A549 (cell line): ENCODE measurements around the gene WNT5B. TPM values are rescaled to one million over a fixed set of nuclear protein-coding genes. Genes with fewer than 3 reads are reported as not detected.

Experiments used
- ATAC-seq, 2 experiments: fragments of 200-7000 bp in 1 of 2; fragments of >200 bp in 1 of 2; cut with Nextera tagmentation in 1 of 2; cut with Tn5 transposase in 1 of 2; 3 replicates each; pipeline versions ENCODE4 v1.8.0 to v1.9.1; 2018 to 2020; ENCODE audit warnings: mild to moderate bottlenecking in 1 of 2, moderate library complexity in 1 of 2
- CTCF ChIA-PET: fragments of 300-600 bp; sonication (Branson Sonifier 250); formaldehyde crosslinking; extraction: SDS; loops from one replicate; lab custom pipeline; 2021; ENCODE audit warnings: antibody characterized with exemption, inconsistent platforms; lab: Yijun Ruan, JAX
- POLR2A ChIA-PET: fragments of 350-600 bp; formaldehyde crosslinking; extraction: SDS; loops from one replicate; lab custom pipeline; 2021; ENCODE audit warnings: antibody characterized with exemption, inconsistent platforms; lab: Yijun Ruan, JAX
- DNase-seq, 2 experiments: peaks; one replicate each; pipeline versions ENCODE4 v3.0.0 to v3.0.0-alpha.2; 2011 to 2016; ENCODE audit warnings: low read depth in 1 of 2, low spot score in 1 of 2
- FAIRE-seq: peaks from 2 replicates; lab custom pipeline; 2011; peaks lifted over from hg19 to GRCh38; lab: Jason Lieb, UNC
- H3K27ac ChIP-seq, 2 experiments: fragments of >200 bp; sonication (Bioruptor Twin); formaldehyde crosslinking; 3 replicates each; pipeline ENCODE4 v1.5.1; 2016 to 2017
- H3K4me1 ChIP-seq: fragments of >200 bp; sonication (Bioruptor Twin); formaldehyde crosslinking; 3 replicates; pipeline ENCODE4 v1.6.1; 2016
- H3K4me2 ChIP-seq: fragments of >200 bp; sonication (Bioruptor Twin); formaldehyde crosslinking; 3 replicates; pipeline ENCODE4 v1.6.1; 2016
- H3K4me3 ChIP-seq: fragments of >200 bp; sonication (Bioruptor Twin); formaldehyde crosslinking; 3 replicates; pipeline ENCODE4 v1.5.1; 2016
- H3K9me3 ChIP-seq: fragments of >200 bp; sonication (Bioruptor Twin); formaldehyde crosslinking; 3 replicates; pipeline ENCODE4 v1.6.1; 2016
- ATOH8 ChIP-seq: fragments of 250-450 bp; sonication (Bioruptor Pico); IDR thresholded peaks from 2 replicates; pipeline ENCODE4 v1.5.0; 2020; ENCODE audit warnings: low read depth, mild to moderate bottlenecking, moderate library complexity
- BHLHE40 ChIP-seq: IDR thresholded peaks from 2 replicates; pipeline ENCODE4 v1.6.1; 2012; ENCODE audit warnings: low read depth, low read length, inconsistent platforms
- CBX2 ChIP-seq: fragments of 200-600 bp; sonication (generic); IDR thresholded peaks from 2 replicates; pipeline ENCODE4 v1.6.1; 2016; ENCODE audit warnings: low read depth, mild to moderate bottlenecking, borderline replicate concordance
- EHMT2 ChIP-seq: fragments of 200-600 bp; sonication (generic); IDR thresholded peaks from 2 replicates; pipeline ENCODE4 v1.6.1; 2016; ENCODE audit warnings: antibody characterized with exemption, low read depth, mild to moderate bottlenecking, moderate library complexity
- ELK1 ChIP-seq: fragments of 150-350 bp; IDR thresholded peaks from 2 replicates; pipeline ENCODE4 v1.6.1; 2014; ENCODE audit warnings: low read depth, mild to moderate bottlenecking, low read length
- FOSL2 ChIP-seq, 2 experiments: fragments of 450-650 bp in 1 of 2; fragments of >200 bp in 1 of 2; sonication (Bioruptor Twin) in 1 of 2; formaldehyde crosslinking; IDR thresholded peaks; 2 replicates each; pipeline versions ENCODE4 v1.5.0 to v1.6.1; 2016 to 2020; ENCODE audit warnings: mild to moderate bottlenecking in 1 of 2, moderate library complexity in 1 of 2
- HDAC2 ChIP-seq: fragments of 200-600 bp; sonication (generic); IDR thresholded peaks from 2 replicates; pipeline ENCODE4 v1.6.1; 2016
- JUN ChIP-seq, 2 experiments: fragments of >200 bp; sonication (Bioruptor Twin); formaldehyde crosslinking; IDR thresholded peaks; 2 replicates in 1 of 2; 3 replicates in 1 of 2; pipeline ENCODE4 v1.6.1; 2016 to 2017
- JUNB ChIP-seq: fragments of >200 bp; sonication (Bioruptor Twin); formaldehyde crosslinking; IDR thresholded peaks from 2 replicates; pipeline ENCODE4 v1.6.1; 2016
- NFE2L2 ChIP-seq: fragments of 150-350 bp; conservative IDR thresholded peaks from 2 replicates; pipeline ENCODE4 v1.6.1; 2014; ENCODE audit warnings: low read length
- NPAS2 ChIP-seq: fragments of 250-450 bp; sonication (Bioruptor Pico); IDR thresholded peaks from 2 replicates; pipeline ENCODE4 v1.8.0; 2022; ENCODE audit warnings: mild to moderate bottlenecking, moderate library complexity, borderline replicate concordance
- PHF8 ChIP-seq: fragments of 200-600 bp; sonication (generic); IDR thresholded peaks from 2 replicates; pipeline ENCODE4 v1.6.1; 2016; ENCODE audit warnings: low read depth, mild to moderate bottlenecking, antibody characterized with exemption, moderate library complexity, borderline replicate concordance
- POLR2A ChIP-seq: IDR thresholded peaks from 2 replicates; pipeline ENCODE4 v1.6.1; 2012; ENCODE audit warnings: mild to moderate bottlenecking, low read length
- RAD21 ChIP-seq, 2 experiments: fragments of >200 bp in 1 of 2; sonication (Bioruptor Twin) in 1 of 2; formaldehyde crosslinking in 1 of 2; IDR thresholded peaks in 1 of 2; conservative IDR thresholded peaks in 1 of 2; 2 replicates in 1 of 2; 3 replicates in 1 of 2; pipeline ENCODE4 v1.6.1; 2012 to 2018; ENCODE audit warnings: inconsistent platforms in 1 of 2
- RARB ChIP-seq: fragments of 250-450 bp; sonication (Bioruptor Pico); IDR thresholded peaks from 2 replicates; pipeline ENCODE4 v1.8.0; 2021; ENCODE audit warnings: mild to moderate bottlenecking, moderate library complexity
- RFX5 ChIP-seq: fragments of 450-650 bp; IDR thresholded peaks from 2 replicates; pipeline ENCODE4 v1.7.1; 2014; ENCODE audit warnings: antibody characterized with exemption, mild to moderate bottlenecking, moderate library complexity
- RNF2 ChIP-seq: fragments of 200-600 bp; sonication (generic); IDR thresholded peaks from 2 replicates; pipeline ENCODE4 v1.6.1; 2016; ENCODE audit warnings: low read depth, mild to moderate bottlenecking, antibody characterized with exemption, moderate library complexity, borderline replicate concordance
- TP53 ChIP-seq: fragments of 250-450 bp; sonication (Bioruptor Pico); IDR thresholded peaks from 2 replicates; pipeline ENCODE4 v1.5.0; 2021; ENCODE audit warnings: mild to moderate bottlenecking, moderate library complexity
- ZNF302 ChIP-seq: fragments of 250-450 bp; sonication (Bioruptor Pico); IDR thresholded peaks from 2 replicates; pipeline ENCODE4 v1.9.0; 2021; ENCODE audit warnings: inconsistent platforms, mild to moderate bottlenecking, moderate library complexity
- WGBS: methylation state at CpG from one replicate; pipeline ENCODE4 v1.1.6; 2017; ENCODE audit errors: missing lambda C conversion rate; 5-methylcytosine and 5-hydroxymethylcytosine counted together
- polyA plus RNA-seq, 4 experiments: library from polyadenylated mRNA; depleted of rRNA in 3 of 4; stranded (reverse); fragments of >200 nt; fragmentation: RNase III in 1 of 4; extraction: RNeasy Plus Mini Kit Qiagen cat#74134 plus additional on column Dnase treatment in 1 of 4; gene quantifications; 2 replicates in 3 of 4; 3 replicates in 1 of 4; pipeline ENCODE4 v1.2.3, GENCODE V29; 2011 to 2017
- TF ChIP-seq, protein P1 (sequence below): IDR thresholded peaks from 2 replicates; pipeline ENCODE4 v1.6.1; 2012; ENCODE audit warnings: low read depth, borderline replicate concordance
- TF ChIP-seq, protein P2 (sequence below): fragments of >200 bp; sonication (Bioruptor Twin); formaldehyde crosslinking; IDR thresholded peaks from 2 replicates; pipeline ENCODE4 v1.6.1; 2016
- TF ChIP-seq, protein P3 (sequence below): IDR thresholded peaks from 2 replicates; pipeline ENCODE4 v1.6.1; 2012
- TF ChIP-seq, protein P4 (sequence below): fragments of >200 bp; sonication (Bioruptor Twin); formaldehyde crosslinking; IDR thresholded peaks from 3 replicates; pipeline ENCODE4 v1.5.1; 2016
- TF ChIP-seq, protein P5 (sequence below): fragments of >200 bp; sonication (Bioruptor Twin); formaldehyde crosslinking; IDR thresholded peaks from 3 replicates; pipeline ENCODE4 v1.6.1; 2016

Gene WNT5B
- polyA plus RNA-seq, 2 of the 4 experiments (the other 2 are of a cell fraction) = 1.3 to 1.6 TPM

- TF ChIP-seq RFX5 (no peak), FOSL2 (IDR thresholded peaks at IDR 0.05) (no peak), FOSL2 (CRISPR knock-in tag; IDR thresholded peaks at IDR 0.05) (no peak), RARB (CRISPR knock-in tag) (no peak), BHLHE40 (no peak), NFE2L2 (no peak), CBX2 (no peak), PHF8 (no peak), EHMT2 (no peak), HDAC2 (no peak), RAD21 (conservative IDR thresholded peaks at IDR 0.05 in 1 of 2, IDR thresholded peaks at IDR 0.05 in 1 of 2) (no peak), NPAS2 (CRISPR knock-in tag) (no peak)
- TF ChIP-seq, protein P1, sequence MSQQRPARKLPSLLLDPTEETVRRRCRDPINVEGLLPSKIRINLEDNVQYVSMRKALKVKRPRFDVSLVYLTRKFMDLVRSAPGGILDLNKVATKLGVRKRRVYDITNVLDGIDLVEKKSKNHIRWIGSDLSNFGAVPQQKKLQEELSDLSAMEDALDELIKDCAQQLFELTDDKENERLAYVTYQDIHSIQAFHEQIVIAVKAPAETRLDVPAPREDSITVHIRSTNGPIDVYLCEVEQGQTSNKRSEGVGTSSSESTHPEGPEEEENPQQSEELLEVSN = no peak
- TF ChIP-seq, all 56 proteins: peak for 0
- Histone ChIP-seq H3K9me3 (no peaks in the 10 kb centered on the region), H3K4me2 (no peak overlapping the region), H3K27ac (no peak overlapping the region), H3K4me1 (0 out of 3 replicates have a peak, but pooled peaks cover 2% of the 10 kb centered on the region), H3K4me3 (no peak overlapping the region)
- ChIA-PET POLR2A (no interaction called here), CTCF (interaction anchor here (0.6 to 12.2 kb wide), 19 partner anchors 8 to 1012 kb away, joined by 3 to 198 read pairs (median 4); no protein-coding TSS in a partner anchor)
- DNase-seq = no peak
- ATAC-seq = no peak
- WGBS = 83% methylated on average over 11 of the region's 11 CpGs
- FAIRE-seq = no peak
These were observed 46.9 kb upstream of the WNT5B start for GRCh38 chr12:1581973-1582708.

GRCh38 chr12:1582709-1583050 lies 46.4 kb upstream of the WNT5B start:
- 93% methylated on average over 4 of the region's 4 CpGs for WGBS
- Histone ChIP-seq H3K4me3 (no peak overlapping the region), H3K9me3 (no peaks in the 10 kb centered on the region), H3K4me2 (no peak overlapping the region), H3K4me1 (0 out of 3 replicates have a peak, but pooled peaks cover 2% of the 10 kb centered on the region), H3K27ac (no peak overlapping the region)
- CTCF ChIA-PET = interaction anchor here (0.6 to 12.2 kb wide), 51 partner anchors 8 to 1186 kb away, joined by 3 to 198 read pairs (median 4); partner anchors contain the start of gene RAD52
- FAIRE-seq = no peak
- DNase-seq = no peak
- TF ChIP-seq RNF2 (no peak), POLR2A (no peak), TP53 (CRISPR knock-in tag) (no peak), ELK1 (no peak), ZNF302 (CRISPR knock-in tag) (no peak), CBX2 (no peak), EHMT2 (no peak), RARB (CRISPR knock-in tag) (no peak), JUN (IDR thresholded peaks at IDR 0.05) (no peak), ATOH8 (no peak), FOSL2 (IDR thresholded peaks at IDR 0.05) (no peak), FOSL2 (CRISPR knock-in tag; IDR thresholded peaks at IDR 0.05) (no peak), JUNB (no peak)
- TF ChIP-seq, protein P1 = no peak
- TF ChIP-seq, protein P2, sequence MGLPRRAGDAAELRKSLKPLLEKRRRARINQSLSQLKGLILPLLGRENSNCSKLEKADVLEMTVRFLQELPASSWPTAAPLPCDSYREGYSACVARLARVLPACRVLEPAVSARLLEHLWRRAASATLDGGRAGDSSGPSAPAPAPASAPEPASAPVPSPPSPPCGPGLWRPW = no peak
- TF ChIP-seq, protein P3, sequence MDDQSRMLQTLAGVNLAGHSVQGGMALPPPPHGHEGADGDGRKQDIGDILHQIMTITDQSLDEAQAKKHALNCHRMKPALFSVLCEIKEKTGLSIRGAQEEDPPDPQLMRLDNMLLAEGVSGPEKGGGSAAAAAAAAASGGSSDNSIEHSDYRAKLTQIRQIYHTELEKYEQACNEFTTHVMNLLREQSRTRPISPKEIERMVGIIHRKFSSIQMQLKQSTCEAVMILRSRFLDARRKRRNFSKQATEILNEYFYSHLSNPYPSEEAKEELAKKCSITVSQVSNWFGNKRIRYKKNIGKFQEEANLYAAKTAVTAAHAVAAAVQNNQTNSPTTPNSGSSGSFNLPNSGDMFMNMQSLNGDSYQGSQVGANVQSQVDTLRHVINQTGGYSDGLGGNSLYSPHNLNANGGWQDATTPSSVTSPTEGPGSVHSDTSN = no peak
- TF ChIP-seq, protein P4, sequence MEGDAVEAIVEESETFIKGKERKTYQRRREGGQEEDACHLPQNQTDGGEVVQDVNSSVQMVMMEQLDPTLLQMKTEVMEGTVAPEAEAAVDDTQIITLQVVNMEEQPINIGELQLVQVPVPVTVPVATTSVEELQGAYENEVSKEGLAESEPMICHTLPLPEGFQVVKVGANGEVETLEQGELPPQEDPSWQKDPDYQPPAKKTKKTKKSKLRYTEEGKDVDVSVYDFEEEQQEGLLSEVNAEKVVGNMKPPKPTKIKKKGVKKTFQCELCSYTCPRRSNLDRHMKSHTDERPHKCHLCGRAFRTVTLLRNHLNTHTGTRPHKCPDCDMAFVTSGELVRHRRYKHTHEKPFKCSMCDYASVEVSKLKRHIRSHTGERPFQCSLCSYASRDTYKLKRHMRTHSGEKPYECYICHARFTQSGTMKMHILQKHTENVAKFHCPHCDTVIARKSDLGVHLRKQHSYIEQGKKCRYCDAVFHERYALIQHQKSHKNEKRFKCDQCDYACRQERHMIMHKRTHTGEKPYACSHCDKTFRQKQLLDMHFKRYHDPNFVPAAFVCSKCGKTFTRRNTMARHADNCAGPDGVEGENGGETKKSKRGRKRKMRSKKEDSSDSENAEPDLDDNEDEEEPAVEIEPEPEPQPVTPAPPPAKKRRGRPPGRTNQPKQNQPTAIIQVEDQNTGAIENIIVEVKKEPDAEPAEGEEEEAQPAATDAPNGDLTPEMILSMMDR = no peak
- TF ChIP-seq, protein P5, sequence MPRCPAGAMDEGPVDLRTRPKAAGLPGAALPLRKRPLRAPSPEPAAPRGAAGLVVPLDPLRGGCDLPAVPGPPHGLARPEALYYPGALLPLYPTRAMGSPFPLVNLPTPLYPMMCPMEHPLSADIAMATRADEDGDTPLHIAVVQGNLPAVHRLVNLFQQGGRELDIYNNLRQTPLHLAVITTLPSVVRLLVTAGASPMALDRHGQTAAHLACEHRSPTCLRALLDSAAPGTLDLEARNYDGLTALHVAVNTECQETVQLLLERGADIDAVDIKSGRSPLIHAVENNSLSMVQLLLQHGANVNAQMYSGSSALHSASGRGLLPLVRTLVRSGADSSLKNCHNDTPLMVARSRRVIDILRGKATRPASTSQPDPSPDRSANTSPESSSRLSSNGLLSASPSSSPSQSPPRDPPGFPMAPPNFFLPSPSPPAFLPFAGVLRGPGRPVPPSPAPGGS = no peak
- POLR2A ChIA-PET = interaction anchor here (1.0 to 1.5 kb wide), 2 partner anchors 464 to 592 kb away, joined by 5 to 12 read pairs; no protein-coding TSS in a partner anchor
- ATAC-seq = no peak
